ENCODE measurements around the gene ZNF655. TPM values are rescaled to one million over a fixed set of nuclear protein-coding genes. Genes with fewer than 3 reads are reported as not detected.

Gene ZNF655
- total and polyA plus RNA-seq, 9 donors = 33.0 to 68.5 (median 56.3) TPM

DNA sequence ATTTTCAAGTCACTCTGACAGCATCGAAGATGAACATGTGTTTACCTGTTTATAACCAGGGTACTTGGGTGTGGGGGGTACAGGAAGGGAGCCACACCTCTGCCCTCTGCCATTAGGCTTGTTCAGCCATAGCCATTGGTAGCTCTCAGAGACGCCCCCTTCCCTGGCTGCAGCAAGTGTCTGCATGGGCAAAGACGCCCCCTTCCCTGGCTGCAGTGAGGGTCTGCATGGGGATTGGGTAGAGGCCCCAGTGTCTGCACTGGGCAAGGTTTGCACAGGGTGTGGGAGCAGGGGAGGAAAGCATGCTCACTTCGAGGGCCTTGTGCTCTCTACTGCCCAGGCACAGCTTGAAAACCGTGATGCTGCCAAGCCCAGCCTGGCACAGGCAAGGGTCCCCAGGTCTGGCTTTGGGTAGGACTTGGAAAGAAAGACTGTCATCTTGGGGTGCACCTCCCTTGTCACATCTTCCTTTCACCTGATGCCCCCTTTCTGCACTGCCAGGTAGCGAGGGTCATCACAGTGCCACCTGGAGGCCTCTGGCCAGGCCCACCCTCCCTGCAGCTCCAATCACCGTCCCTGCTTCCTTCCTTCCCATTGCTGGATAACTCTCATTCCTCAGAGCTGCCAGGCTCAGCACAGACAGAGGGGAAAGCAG lies 43.3 kb downstream of the ZNF655 start:
- no peaks in the 10 kb centered on the region for H3K27me3 ChIP-seq
- H3K4me1 ChIP-seq (ENCODE audit: insufficient read depth) = no peaks in the 10 kb centered on the region
- H3K9me3 ChIP-seq = no peaks in the 10 kb centered on the region
- intact Hi-C loops (cut with DNase I) = no loop called here
- H3K36me3 ChIP-seq = no peaks in the 10 kb centered on the region
- no peak for DNase-seq
- TF ChIP-seq EP300 (IDR thresholded peaks at IDR 0.05) (no peak), POLR2A (IDR thresholded peaks at IDR 0.05) (no peak)
- TF ChIP-seq, protein P1, sequence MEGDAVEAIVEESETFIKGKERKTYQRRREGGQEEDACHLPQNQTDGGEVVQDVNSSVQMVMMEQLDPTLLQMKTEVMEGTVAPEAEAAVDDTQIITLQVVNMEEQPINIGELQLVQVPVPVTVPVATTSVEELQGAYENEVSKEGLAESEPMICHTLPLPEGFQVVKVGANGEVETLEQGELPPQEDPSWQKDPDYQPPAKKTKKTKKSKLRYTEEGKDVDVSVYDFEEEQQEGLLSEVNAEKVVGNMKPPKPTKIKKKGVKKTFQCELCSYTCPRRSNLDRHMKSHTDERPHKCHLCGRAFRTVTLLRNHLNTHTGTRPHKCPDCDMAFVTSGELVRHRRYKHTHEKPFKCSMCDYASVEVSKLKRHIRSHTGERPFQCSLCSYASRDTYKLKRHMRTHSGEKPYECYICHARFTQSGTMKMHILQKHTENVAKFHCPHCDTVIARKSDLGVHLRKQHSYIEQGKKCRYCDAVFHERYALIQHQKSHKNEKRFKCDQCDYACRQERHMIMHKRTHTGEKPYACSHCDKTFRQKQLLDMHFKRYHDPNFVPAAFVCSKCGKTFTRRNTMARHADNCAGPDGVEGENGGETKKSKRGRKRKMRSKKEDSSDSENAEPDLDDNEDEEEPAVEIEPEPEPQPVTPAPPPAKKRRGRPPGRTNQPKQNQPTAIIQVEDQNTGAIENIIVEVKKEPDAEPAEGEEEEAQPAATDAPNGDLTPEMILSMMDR (IDR thresholded peaks at IDR 0.05) = no peak
- no peak overlapping the region for H3K27ac ChIP-seq
- H3K4me3 ChIP-seq = no peak overlapping the region
- WGBS, 3 donors = 71 to 77% (median 77%) methylated on average over 7 of the region's 7 CpGs

DNA sequence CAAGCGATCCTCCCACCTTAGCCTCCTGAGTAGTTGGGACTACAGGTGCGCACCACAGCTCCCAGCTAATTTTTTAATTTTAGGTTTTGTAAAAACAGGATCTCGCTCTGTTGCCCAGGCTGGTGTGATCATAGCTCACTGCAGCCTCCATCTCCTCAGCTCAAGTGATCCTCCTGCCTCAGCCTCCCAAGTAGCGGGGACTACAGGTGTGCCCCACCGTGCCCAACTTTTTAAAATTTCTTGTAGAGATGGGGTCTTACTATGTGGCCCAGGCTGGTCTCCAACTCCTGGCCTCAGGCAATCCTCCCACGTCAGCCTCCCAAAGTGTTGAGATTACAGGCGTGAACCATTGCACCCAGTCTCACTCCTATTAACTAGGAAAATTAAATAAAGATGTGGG lies 47.1 kb downstream of the ZNF655 start:
- TF ChIP-seq POLR2A (IDR thresholded peaks at IDR 0.05) = no peak
- WGBS, 3 donors = 91 to 96% (median 91%) methylated on average over 7 of the region's 7 CpGs
- no peaks in the 10 kb centered on the region for H3K36me3 ChIP-seq
- H3K27ac ChIP-seq = no peak overlapping the region
- H3K4me3 ChIP-seq = no peak overlapping the region
- H3K27me3 ChIP-seq = no peaks in the 10 kb centered on the region
- no peaks in the 10 kb centered on the region for H3K4me1 ChIP-seq (ENCODE audit: insufficient read depth)
- intact Hi-C loops (cut with DNase I) = no loop called here
- no peaks in the 10 kb centered on the region for H3K9me3 ChIP-seq
- no peak for DNase-seq

DNA sequence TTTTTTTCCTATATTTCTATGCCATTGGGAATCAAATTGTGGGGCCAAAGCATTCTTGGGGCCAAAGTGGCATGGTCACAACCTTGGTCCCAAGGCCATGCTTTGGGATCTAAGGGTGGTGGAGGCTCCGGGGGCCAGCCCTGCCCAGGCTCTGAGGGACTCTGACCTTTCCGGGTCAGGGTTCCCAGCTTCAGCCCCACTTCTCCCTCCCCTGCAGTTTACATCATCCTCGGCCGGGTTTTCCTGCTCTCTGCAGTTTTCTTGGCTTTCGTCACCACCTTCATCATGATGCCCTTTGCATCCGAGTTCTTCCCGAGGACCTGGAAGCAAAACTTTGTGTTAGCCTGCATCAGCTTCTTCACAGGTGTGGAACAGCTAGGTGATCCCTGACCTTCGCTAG lies 48.1 kb downstream of the ZNF655 start:
- Histone ChIP-seq H3K36me3 (no peaks in the 10 kb centered on the region), H3K27ac (no peak overlapping the region), H3K27me3 (no peaks in the 10 kb centered on the region), H3K9me3 (no peaks in the 10 kb centered on the region), H3K4me1 (ENCODE audit: insufficient read depth) (no peaks in the 10 kb centered on the region), H3K4me3 (no peak overlapping the region)
- TF ChIP-seq POLR2A (IDR thresholded peaks at IDR 0.05) = no peak
- TF ChIP-seq, protein P1 (IDR thresholded peaks at IDR 0.05) = no peak
- TF ChIP-seq EP300 (IDR thresholded peaks at IDR 0.05) = no peak
- 65 to 74% (median 68%) methylated on average over 8 of the region's 8 CpGs for WGBS, 3 donors
- intact Hi-C loops (cut with DNase I) = no loop called here
- DNase-seq = no peak

DNA sequence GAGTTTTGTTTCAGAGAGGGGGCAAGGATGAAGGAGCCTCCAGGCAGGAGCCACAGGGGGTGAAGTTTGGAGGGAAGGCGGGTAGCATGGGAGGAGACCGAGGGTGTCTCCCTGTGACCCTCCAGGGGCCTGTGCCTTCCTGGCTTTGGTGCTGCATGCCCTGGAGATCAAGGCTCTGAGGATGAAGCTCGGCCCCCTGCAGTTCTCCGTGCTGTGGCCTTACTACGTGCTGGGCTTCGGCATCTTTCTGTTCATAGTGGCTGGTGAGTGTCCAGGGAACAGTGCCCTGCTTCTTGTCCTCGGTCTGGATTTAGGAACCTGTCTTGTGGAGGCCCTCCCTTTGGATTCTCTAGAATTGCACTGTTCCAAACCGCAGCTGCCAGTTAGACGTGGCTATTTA lies 49.1 kb downstream of the ZNF655 start:
- TF ChIP-seq, protein P1 (IDR thresholded peaks at IDR 0.05) = no peak
- TF ChIP-seq POLR2A (IDR thresholded peaks at IDR 0.05) (no peak), EP300 (IDR thresholded peaks at IDR 0.05) (no peak)
- Histone ChIP-seq H3K4me3 (no peak overlapping the region), H3K36me3 (no peaks in the 10 kb centered on the region), H3K27me3 (no peaks in the 10 kb centered on the region), H3K9me3 (no peaks in the 10 kb centered on the region), H3K27ac (no peak overlapping the region), H3K4me1 (ENCODE audit: insufficient read depth) (no peaks in the 10 kb centered on the region)
- WGBS, 3 donors = 76 to 84% (median 83%) methylated on average over 9 of the region's 9 CpGs
- DNase-seq = no peak
- intact Hi-C loops (cut with DNase I) = no loop called here

DNA sequence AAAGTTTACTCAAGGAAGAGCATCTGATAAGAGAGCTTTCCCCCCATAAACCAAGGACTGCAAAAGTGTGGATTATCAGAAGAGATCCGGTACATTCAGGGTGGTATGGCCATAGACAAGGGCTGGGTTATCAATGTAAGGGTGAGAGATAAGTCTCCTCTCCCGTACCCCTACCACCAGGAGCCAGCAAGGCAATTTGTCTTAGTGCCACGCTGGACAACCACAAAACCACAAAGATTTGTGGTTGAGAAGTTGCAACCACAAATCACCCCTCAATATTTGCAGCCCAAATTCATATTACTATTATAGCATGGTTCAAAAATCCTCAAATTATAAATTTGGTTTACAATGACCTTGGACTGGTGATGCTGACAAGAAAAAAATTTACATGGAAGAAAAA lies 56.1 kb downstream of the ZNF655 start:
- H3K4me1 ChIP-seq (ENCODE audit: insufficient read depth) = peaks cover 4% of the 10 kb centered on the region
- H3K36me3 ChIP-seq = no peaks in the 10 kb centered on the region
- no peaks in the 10 kb centered on the region for H3K27me3 ChIP-seq
- no peak overlapping the region for H3K4me3 ChIP-seq
- 42 to 47% (median 46%) methylated on average over 3 of the region's 3 CpGs for WGBS, 3 donors
- H3K9me3 ChIP-seq = no peaks in the 10 kb centered on the region
- DNase-seq = no peak
- intact Hi-C loops (cut with DNase I) = no loop called here
- no peak for TF ChIP-seq POLR2A (IDR thresholded peaks at IDR 0.05)
- TF ChIP-seq EP300 (IDR thresholded peaks at IDR 0.05) = no peak
- TF ChIP-seq, protein P1 (IDR thresholded peaks at IDR 0.05) = no peak
- no peak overlapping the region for H3K27ac ChIP-seq

All from ovary (tissue), 9 donors.